AML-193 (cell line): ENCODE results near the gene SMIM38.

Experiments
- DNase-seq, 2 experiments: peaks; one replicate each; lab custom pipeline; 2025; lab: John Stamatoyannopoulos, UW

SMIM38 gene

GRCh38 chr11:69186316-69187260, 30.9 kb downstream of the SMIM38 start:
- DNase-seq: no peak

- no peak for DNase-seq
Measured at GRCh38 chr11:69187540-69188065, 31.9 kb downstream of the SMIM38 start.

- DNase-seq: no peak
Measured at GRCh38 chr11:69189059-69189458, 33.3 kb downstream of the SMIM38 start.

GRCh38 chr11:69190796-69191536, 35.2 kb downstream of the SMIM38 start:
- DNase-seq: no peak

- no peak for DNase-seq
Measured at GRCh38 chr11:69192301-69192721, 36.6 kb downstream of the SMIM38 start.

GRCh38 chr11:69193151-69193550, 37.4 kb downstream of the SMIM38 start:
- DNase-seq: no peak

GRCh38 chr11:69193629-69194028, 37.9 kb downstream of the SMIM38 start:
- DNase-seq: no peak

GRCh38 chr11:69194396-69194795, 38.7 kb downstream of the SMIM38 start:
- no peak for DNase-seq

GRCh38 chr11:69194956-69195355, 39.2 kb downstream of the SMIM38 start:
- DNase-seq: no peak

- no peak for DNase-seq
Measured at GRCh38 chr11:69195824-69196782, 40.4 kb downstream of the SMIM38 start.

GRCh38 chr11:69196783-69197169, 41.0 kb downstream of the SMIM38 start:
- no peak for DNase-seq

GRCh38 chr11:69198891-69199582, 43.3 kb downstream of the SMIM38 start:
- no peak for DNase-seq

- DNase-seq: no peak
Measured at GRCh38 chr11:69199583-69200315, 44.0 kb downstream of the SMIM38 start.

- DNase-seq: no peak
Measured at GRCh38 chr11:69200331-69201065, 44.8 kb downstream of the SMIM38 start.

- DNase-seq: no peak
Measured at GRCh38 chr11:69201066-69201365, 45.3 kb downstream of the SMIM38 start.

GRCh38 chr11:69201764-69202370, 46.1 kb downstream of the SMIM38 start:
- no peak for DNase-seq

GRCh38 chr11:69202511-69203221, 46.9 kb downstream of the SMIM38 start:
- no peak for DNase-seq

- no peak for DNase-seq
Measured at GRCh38 chr11:69203381-69203780, 47.6 kb downstream of the SMIM38 start.

- no peak for DNase-seq
Measured at GRCh38 chr11:69203901-69204245, 48.1 kb downstream of the SMIM38 start.
